Measurements from ENCODE around the gene RFLNA. TPM values are rescaled to one million over a fixed set of nuclear protein-coding genes. Genes with fewer than 3 reads are reported as not detected.

The RFLNA gene
- total RNA-seq, 2 donors from 2014 or later: 2.0 to 6.5 TPM

DNA sequence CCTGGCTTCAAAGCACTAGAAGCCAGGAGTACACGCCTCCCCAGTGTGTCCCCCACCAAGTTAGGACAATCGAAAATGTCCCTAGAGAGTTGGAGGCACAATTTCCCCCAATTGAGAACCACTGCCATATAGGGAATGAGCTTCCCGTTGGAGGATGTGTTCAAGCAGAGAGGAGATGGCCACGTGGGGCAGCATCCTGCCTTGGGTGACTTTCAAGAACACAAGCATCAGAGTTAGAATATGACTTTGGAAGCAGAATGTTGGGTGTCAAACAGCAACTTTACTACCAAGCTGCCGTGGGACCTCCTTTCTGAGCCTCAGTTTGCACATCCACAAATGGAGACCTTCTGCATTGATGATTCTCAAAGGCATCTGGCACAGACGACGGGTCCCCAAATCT is 56.5 kb downstream of the RFLNA start:
- Histone ChIP-seq H3K27ac (no peak overlapping the region), H3K27me3 (replicated peaks; ENCODE audit: insufficient read depth) (no peaks in the 10 kb centered on the region), H3K4me3 (no peak overlapping the region), H3K4me1 (ENCODE audit: control insufficient read depth in 1 of 2, low read depth in 2 of 2) (peaks cover 0 to 19% of the 10 kb centered on the region in 2 donors), H3K36me3 (peaks cover 96% of the 10 kb centered on the region), H3K9me3 (no peaks in the 10 kb centered on the region)
- TF ChIP-seq, protein P1, sequence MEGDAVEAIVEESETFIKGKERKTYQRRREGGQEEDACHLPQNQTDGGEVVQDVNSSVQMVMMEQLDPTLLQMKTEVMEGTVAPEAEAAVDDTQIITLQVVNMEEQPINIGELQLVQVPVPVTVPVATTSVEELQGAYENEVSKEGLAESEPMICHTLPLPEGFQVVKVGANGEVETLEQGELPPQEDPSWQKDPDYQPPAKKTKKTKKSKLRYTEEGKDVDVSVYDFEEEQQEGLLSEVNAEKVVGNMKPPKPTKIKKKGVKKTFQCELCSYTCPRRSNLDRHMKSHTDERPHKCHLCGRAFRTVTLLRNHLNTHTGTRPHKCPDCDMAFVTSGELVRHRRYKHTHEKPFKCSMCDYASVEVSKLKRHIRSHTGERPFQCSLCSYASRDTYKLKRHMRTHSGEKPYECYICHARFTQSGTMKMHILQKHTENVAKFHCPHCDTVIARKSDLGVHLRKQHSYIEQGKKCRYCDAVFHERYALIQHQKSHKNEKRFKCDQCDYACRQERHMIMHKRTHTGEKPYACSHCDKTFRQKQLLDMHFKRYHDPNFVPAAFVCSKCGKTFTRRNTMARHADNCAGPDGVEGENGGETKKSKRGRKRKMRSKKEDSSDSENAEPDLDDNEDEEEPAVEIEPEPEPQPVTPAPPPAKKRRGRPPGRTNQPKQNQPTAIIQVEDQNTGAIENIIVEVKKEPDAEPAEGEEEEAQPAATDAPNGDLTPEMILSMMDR (IDR thresholded peaks at IDR 0.05): no peak
- DNase-seq (ENCODE audit: low spot score) (no peak), ATAC-seq (ENCODE audit: insufficient number of reproducible peaks, low FRiP score, low read depth) (no peak)

DNA sequence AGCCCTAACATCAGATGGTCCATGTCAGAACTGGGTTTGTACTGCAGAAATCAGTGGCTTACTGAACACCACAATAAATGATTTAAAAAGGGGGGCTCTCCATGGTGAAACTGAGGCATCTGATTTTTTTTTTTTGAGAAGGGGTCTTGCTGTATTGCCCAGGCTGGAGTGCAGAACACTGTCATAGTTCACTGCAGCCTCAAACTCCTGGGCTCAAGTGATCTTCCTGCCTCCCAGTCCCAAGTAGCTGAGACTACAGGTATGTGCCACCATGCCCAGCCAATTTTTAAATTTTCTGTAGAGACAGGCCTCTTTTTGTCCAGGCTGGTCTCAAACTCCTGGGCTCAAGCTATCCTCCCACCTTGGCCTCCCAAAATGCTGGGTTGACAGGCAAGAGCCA is 57.4 kb downstream of the RFLNA start:
- Histone ChIP-seq H3K4me3 (no peak overlapping the region), H3K4me1 (ENCODE audit: control insufficient read depth in 1 of 2, low read depth in 2 of 2) (peaks cover 0 to 21% of the 10 kb centered on the region in 2 donors), H3K36me3 (peaks cover 93% of the 10 kb centered on the region), H3K9me3 (no peaks in the 10 kb centered on the region), H3K27ac (no peak overlapping the region), H3K27me3 (replicated peaks; ENCODE audit: insufficient read depth) (no peaks in the 10 kb centered on the region)
- TF ChIP-seq, protein P1 (IDR thresholded peaks at IDR 0.05): no peak
- ATAC-seq (ENCODE audit: insufficient number of reproducible peaks, low FRiP score, low read depth) (no peak), DNase-seq (ENCODE audit: low spot score) (no peak)

DNA sequence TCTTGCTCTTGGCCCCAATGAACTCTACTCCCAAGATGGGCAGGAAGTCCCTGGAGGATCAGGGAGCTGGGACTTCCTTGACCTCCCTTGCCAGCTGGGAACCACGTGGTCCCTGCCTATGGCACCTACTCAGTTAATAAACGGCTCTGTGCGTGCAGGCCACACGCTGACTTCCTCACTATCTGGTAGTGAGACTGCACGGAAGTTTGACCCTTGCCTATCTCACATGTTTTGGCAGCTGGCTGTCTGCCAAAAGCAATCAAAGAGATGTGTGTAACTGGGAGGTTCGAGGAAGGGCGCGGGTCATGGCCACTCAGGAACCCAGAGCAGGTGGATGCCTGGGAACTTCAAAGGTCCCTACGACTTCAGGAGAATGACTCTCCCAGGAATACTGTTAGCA is 57.9 kb downstream of the RFLNA start:
- no peaks in the 10 kb centered on the region for H3K27me3 ChIP-seq (replicated peaks; ENCODE audit: insufficient read depth)
- TF ChIP-seq, protein P1 (IDR thresholded peaks at IDR 0.05): no peak
- H3K4me3 ChIP-seq: no peak overlapping the region
- H3K4me1 ChIP-seq (ENCODE audit: control insufficient read depth in 1 of 2, low read depth in 2 of 2): peaks cover 0 to 21% of the 10 kb centered on the region in 2 donors
- DNase-seq (ENCODE audit: low spot score) (no peak), ATAC-seq (ENCODE audit: insufficient number of reproducible peaks, low FRiP score, low read depth) (no peak)
- peaks cover 92% of the 10 kb centered on the region for H3K36me3 ChIP-seq
- no peak overlapping the region for H3K27ac ChIP-seq
- no peaks in the 10 kb centered on the region for H3K9me3 ChIP-seq

DNA sequence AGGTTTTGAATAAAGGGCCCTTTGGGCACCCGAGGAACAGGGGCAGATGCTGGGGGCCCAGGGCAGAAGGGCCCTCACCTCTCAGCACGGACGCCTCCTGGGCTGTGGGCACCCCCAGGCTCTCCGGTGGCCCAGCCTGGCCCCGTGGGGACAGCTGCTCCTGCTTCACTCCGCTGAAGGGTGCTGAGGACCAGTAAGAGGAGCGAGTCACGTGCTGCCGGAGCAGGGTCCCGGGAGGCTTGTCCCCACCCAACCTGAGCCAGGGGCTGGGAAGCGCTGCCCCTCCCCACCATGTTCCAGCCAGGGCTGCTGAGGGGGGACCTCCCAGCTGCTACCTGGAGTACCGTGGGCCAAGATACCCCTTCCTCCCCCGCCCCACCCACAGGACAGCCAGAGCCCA is 59.5 kb downstream of the RFLNA start:
- ATAC-seq (ENCODE audit: insufficient number of reproducible peaks, low FRiP score, low read depth) (no peak), DNase-seq (ENCODE audit: low spot score) (no peak)
- Histone ChIP-seq H3K4me3 (no peak overlapping the region), H3K27ac (no peak overlapping the region), H3K27me3 (replicated peaks; ENCODE audit: insufficient read depth) (no peaks in the 10 kb centered on the region), H3K4me1 (ENCODE audit: control insufficient read depth in 1 of 2, low read depth in 2 of 2) (peaks cover 7 to 34% of the 10 kb centered on the region in 2 donors), H3K9me3 (no peaks in the 10 kb centered on the region), H3K36me3 (peaks cover 91% of the 10 kb centered on the region)
- TF ChIP-seq, protein P1 (IDR thresholded peaks at IDR 0.05): no peak

DNA sequence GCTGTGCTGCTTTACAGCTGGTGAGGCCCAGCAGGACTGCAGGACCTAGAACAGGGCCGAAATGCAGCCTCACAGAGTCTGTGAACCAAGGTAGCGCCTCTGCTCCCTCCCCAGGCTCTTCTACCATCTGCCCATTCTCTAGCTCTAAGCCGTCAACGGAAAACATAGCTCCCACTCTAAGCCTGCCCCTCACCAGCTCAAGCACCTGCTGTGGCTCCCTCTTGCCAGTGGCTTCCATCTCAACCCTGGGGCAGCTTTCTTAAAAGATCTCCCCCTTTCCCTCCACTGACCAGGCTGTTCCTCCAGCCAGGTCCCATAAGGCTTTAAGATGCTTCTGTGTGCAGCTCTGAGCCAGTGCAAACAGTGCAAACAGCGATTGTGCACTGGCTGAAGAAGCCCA is 61.3 kb downstream of the RFLNA start:
- DNase-seq (ENCODE audit: low spot score) (no peak), ATAC-seq (ENCODE audit: insufficient number of reproducible peaks, low FRiP score, low read depth) (no peak)
- Histone ChIP-seq H3K27me3 (replicated peaks; ENCODE audit: insufficient read depth) (no peaks in the 10 kb centered on the region), H3K27ac (no peak overlapping the region), H3K36me3 (peaks cover 76% of the 10 kb centered on the region), H3K4me3 (no peak overlapping the region), H3K9me3 (no peaks in the 10 kb centered on the region), H3K4me1 (ENCODE audit: control insufficient read depth in 1 of 2, low read depth in 2 of 2) (peaks cover 15 to 45% of the 10 kb centered on the region in 2 donors)
- TF ChIP-seq, protein P1 (IDR thresholded peaks at IDR 0.05): no peak

Data from thoracic aorta (tissue), 2 donors.